ENCODE results near the gene ORM1.

ORM1 gene

DNA sequence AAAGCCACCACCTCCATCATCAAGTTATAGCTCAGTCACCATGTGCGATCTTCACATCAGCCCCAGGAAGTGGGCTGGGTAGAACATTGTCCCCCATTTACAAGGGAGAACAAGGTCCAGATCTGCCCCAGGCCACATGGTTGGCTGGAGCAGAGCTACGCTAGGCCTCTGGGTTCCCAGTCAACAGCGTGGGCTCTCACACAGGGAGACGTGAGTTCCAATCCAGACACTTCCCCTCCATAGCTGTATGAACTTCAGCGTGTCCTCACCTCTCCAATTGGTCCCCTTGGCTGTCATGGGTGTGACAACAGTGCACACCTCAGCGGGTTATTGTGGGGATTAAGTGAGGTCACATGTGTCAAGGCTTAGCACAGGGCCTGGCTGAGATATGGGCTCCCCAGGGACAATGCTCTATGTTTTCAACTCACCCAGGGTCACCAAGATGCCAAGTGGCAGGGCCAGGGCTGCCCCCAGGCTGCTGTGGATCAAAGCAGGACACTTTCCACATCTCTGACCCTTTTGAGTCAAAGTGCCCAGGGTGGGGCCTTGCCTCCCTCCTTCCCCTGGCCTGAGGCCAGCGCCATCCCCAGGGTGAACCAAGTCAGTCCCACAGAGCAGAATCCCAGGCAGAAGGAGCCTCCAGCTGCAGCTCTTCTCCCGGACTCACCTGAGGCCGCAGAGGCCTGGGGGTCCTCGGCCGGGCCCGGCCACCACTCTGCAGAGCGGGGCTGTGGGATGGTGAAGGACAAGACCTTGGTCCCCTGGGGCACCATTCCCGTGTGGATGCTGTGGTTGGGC lies 45.1 kb downstream of the ORM1 start:
- DNase-seq, result no peak

DNA sequence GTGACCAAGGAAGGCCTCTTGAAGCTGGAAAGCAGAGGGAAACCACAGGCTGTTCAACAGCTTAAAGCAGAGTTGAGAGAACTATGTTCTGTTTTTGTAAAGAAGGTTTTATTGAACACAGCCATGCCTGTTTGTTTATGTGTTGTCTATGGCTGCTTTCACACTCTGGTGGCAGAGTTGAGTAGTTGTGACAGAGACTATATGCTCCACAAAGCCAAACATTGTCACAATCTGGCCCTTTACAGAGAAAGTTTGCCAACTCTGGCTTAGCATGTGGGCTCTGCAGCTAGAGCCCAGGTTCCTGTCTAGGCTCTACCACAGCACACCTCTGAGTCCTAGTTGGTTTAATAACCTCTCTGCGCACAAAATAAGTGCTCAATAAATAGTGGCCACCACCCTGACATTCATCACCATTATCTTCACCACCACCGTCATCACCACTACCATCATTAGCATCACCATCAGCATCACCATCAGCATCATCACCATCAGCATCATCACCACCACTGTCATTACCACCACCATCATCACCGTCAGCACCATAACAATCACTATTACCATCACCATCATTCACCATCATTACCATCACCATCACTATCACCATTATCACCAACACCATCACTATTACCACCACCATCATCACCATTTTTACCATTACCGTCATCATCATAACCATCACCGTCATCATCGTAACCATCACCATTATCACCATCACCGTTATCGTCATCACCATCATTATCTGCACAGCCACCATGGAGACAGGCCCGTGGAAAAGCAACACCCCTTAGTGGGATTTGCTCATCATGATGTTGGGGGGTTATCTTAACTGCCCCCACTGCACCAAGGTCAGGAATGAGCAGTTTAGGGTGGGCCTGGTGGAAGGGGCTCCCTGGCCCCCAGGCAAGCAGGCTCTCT lies 46.6 kb downstream of the ORM1 start:
- DNase-seq, result no peak

DNA sequence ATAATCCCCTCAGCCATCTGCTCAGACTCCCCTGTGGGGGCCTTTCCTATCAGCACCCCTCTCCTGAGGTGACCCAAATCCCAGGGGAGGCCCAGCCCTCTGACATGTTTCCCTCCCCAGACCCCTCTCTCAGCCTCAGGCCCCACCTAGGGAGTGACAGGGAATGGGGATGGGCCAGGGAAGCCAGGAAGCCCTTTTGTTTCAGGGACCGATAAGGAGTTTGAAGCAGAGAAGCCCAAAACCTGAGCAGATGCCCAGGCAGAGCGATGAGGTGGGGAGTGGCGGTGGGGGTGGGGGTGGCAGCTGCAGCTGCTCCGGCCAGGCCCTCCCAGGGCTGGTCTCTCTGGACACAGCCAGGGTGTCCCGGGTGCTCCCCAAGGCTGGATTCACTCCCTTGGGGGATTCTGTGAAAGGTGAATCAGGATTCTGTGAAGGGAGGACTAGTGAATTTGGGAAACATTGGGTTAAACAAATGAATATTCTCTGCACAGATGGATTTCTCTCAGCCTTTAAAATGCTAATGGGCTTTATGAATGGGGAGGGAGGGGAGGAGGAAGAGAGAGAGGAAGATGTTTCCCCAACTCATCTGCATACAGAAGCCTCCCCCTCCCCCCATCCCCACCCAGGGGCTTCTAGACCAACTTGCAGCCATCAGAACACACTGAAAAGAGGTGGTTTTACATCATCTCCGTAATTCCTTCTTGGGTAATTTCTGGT lies 47.5 kb downstream of the ORM1 start:
- no peak for DNase-seq

DNA sequence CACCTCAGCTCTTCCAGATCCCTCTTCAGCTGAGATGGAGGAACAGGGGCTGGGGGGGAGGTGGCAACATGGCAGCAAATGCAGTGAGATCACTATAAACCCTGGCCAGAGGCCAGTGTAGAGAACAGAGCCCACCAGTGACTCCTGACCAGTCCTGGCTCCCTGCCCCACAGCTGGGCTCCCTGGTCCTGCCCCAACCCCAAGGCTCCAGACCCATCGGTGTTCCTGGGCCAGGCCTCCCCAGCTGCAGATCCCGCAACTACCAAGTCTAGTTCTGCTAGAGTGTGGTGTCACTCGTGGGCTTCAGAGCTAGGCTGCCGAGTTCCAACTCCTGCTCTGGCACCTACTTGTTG lies 48.0 kb downstream of the ORM1 start:
- no peak for DNase-seq

DNA sequence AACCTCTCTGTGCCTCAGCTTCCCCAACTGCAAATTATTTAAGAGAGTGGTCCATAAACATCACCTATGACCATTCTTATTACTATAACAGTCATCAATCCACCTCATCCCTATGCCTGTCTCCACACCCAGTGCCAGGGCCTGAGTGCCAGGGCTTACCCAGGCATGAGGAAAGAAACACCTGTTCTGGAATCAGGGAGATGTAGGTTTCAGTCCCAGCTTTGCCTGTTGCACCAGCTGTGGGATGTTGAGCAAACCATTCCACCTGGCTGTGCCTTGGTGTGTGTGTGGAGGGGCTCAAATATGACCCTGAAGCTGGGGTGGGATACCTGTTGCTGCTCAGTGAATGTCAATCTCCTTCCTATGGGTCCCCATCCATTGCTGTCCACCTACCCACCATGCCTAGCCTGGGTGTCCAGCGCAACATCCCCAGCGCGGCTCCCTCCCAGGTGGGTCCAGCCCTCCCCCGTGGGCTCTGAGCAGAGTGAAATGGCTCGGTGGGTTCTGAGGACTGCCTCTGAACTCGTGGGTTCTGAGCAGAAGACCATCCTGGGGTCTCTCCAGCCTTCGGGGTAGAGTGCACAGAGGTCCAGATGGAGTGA lies 48.5 kb downstream of the ORM1 start:
- DNase-seq, result no peak

DNA sequence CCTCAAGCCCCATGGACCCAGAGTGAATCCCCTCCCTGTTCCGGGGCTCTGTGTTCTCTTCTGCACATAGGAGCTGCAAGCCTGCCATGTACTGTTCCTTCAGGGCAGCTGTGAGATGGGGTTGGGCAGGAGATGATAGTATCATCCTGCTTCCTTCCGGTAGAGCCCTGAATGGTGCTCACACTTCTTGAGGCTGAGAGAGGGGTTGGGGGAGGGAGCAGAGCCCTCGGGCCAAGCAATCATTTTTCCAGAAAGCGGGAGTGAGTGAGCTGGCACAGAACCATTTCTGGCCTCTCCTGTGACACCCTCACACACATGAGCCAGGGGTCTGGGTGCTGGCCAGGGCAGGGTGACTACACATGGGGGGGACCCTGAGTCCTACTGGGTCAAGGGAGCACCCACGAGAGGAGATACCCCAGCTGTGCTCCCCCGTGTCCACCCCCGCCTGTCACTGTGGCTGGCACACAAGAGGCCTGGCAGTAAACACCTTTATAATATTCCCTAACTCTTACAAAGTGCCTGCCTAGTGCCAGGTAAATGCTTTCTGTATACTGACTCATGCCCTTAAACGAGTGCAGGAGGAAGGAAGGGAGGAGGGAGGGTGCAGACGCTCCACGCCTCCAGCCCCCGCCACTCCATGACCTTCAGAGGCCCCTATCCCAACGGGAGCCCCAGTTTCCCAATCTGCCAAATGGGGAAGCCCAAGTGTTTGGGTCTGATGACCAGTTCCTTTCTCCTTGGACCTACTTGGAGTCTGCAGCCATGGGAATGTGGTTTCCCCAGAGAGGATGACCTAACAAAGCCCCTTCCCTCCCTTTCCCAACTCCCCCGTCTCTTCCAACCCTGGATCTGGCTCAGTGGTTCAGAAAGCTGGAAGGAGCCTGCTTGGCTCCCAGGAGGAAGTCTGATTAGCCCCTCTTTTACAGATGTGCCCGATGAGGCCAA lies 49.3 kb downstream of the ORM1 start:
- DNase-seq, result peak; percentile 39

DNA sequence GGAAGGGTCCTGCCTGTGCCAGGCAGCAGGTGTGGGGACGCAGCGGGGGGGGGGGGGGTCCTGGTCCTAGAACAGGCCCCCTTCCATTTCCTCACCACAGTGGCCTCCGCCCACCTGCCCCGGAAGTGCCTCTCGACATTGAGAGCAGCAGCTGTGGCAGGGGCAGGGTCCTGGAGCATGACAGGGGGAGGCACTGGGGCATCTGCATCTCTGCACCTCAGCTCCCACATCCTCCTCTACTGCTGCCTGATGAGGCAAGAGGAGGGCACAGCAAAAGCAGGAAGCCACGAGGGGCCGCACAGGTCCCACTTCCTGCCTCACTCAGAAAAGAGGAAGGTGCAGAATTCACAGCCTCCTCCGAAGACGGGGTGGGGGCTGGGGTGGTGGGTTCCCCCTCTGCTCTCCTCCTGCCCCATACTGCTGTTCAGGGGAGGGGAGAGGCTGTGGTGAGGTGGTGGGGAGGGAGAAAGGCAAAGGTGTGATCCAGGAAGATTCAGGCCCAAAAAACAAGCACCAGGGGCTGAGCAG lies 50.1 kb downstream of the ORM1 start:
- DNase-seq, result peak; percentile 84

DNA sequence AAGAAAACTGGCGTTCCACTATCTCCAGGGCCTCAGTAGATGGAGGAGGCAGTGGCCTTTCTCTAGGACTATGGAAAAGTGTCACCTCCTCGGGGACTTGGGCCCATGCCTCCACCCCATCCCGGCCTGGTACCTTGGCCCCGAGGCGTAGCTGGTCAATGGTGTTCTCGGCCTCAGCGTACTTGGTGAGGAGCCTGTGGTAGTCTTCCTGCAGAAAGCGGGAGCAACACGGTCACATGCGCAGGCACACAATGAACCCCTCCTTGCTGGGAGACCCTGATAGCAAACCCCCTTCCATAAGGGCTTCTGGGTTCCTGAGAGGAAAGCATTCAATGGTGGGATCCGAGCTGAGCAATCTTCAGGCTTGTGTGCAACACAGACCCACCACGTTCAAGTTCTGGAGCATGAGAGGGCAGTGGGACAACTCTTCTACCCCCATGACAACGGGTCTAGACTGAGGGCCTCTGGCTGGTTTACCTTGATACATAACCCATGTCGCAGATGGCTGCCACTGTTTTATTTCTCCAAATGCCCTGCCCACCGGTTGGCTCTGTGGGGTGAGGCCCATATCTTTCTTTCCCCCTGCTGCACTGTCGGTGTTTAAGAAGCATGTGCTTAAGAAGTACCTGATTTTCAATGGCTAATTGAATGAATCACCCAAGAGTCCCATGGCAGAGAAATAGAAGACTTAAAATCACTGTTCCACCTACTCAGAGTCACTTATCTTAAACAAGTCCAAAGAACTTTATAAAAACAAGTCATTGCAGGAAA lies 51.2 kb downstream of the ORM1 start:
- no peak for DNase-seq

DNA sequence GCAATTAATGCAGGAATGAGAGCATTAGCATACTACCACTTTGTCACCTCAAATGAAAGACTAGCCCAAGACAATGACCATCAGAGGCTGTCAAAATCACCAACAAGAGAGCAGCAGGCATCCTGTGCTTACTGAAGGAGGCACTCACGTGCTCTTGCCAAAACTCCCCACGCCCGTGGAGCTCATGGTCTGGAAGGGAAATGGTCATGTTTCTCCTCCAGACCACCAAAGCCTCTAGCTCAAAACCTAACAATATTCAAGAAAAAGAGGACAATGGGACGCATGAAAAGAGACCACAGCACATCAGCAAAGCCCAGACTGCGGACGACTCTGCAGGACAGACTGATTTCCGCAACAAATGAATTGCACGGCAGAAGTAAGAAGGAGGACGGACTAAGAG lies 52.0 kb downstream of the ORM1 start:
- DNase-seq, result no peak

DNA sequence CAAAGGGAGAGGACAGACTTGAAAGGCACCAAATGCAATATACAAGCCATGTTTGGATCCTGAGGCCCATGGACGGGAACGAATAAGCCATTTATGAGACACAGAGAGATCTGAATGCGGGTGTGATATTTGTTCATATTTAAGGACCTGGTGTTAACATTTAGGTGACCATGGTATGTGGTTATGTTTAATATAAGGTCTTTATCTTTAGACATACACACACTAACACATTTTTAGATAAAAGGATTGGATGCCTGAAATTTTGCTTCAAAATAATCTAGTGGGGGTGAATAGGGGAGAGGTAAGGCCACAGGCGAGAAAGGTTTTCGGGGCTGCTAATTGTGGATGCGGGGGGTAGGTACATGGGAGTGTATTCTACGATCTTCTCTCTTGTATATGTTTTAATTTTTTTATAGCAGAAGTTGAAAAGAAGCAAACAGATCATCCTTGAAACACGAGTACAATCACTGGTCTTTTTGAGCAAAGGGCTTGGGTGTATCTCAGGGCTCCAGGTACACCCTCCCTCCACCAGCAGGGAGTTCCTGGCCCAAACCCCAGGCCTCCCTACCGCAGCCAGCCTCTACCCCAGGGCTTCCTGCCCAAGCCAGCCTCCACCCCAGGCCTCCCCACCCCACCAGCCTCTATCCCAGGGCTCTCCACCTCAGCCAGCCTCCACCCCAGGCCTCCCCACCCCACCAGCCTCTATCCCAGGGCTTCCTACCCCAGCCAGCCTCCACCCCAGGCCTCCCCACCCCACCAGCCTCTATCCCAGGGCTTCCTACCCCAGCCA lies 52.7 kb downstream of the ORM1 start:
- no peak for DNase-seq

Measured in activated effector memory CD4-positive, alpha-beta T cell treated with Interleukin-2 at 50 U/mL for 16 hours (primary cell).